ENCODE data around the gene ANKRD66.
"Not testable (repeated sequence)": the region's sequence is repeated elsewhere in the genome, so short reads cannot be mapped to it uniquely, and the experiment has no call there.

ANKRD66 gene

DNA sequence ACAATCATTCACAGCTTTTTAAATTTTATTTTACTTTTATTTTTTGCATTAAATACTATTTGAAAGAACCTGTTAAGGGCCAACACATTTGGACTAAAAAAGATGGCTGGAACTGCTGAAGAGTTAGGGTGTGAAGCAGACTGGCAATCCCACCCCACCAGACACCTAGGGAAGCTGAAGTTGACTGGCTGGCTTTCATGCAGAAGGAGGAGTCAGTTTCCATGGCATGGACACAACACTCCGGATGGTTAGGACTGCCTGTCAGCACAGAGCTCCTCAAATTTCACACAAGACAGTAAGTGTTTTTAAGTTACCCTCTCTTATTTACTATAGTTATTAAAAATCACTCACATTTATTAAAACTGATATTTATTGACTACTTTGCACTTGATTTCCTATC lies at the start of gene ANKRD66:
TSS of gene ANKRD66 (plus strand) at position 238 of the 400 bp plus-strand sequence. CDS start 5,016 bp downstream, outside the sequence.
- DNase-seq (ENCODE audit: low spot score): no peak

DNA sequence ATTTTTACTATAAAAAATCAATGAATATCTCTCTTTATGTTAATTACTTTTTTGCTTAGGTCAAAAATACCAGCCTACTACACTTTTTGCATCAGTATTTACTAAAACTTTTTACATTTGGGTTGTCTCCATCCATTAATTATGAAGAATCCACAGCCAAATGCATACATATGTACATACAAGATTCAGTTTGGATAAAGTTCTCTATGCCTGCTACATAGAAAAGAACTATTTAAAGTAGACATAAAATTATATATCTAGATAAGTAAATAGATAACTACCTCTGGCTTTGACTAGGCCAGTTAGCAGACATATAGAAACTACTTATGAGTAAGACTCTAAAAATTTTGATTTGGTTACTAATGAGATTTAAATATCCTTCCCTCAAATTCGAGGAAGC lies 46.8 kb upstream of the ANKRD66 start:
- DNase-seq (ENCODE audit: low spot score): no peak

DNA sequence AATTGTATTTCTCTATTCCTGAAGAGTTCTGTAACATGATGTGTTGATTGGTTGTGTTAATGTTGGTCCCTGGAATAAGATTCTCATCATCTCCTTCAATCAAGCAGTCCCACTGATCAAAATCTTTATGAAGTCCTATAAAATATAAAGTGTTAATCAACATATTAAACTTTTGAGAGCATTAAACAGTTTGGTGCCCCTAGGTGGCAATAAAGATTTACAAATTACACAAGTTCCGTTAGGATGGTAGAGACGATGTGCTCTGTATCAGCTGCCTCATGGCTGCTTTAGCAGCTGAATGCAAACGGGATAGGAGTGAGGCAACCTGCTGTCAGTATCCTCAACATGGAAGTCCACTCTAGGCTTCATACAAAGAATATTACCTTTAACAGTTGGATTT lies 42.2 kb upstream of the ANKRD66 start:
- no peak for DNase-seq (ENCODE audit: low spot score)

DNA sequence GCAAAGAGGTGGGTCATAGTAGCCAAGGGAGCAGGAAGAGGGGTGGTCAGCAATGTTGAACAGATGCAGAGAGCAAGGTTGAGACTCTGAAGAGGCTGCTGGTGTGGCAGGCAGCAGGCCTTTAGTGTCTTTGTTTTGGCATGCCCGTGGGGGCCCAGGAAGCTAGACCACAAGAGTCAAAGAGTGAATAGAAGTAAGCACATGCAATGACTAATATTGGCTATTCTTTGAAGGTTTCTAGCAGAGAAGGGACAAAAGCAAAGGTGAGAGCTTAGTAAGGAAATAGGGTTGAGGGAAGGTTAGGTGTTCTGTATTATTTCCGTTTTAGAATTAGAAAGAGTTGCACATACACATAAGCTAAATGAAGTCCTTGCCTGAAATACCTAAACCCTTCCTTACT lies 40.3 kb upstream of the ANKRD66 start:
- DNase-seq (ENCODE audit: low spot score): no peak

DNA sequence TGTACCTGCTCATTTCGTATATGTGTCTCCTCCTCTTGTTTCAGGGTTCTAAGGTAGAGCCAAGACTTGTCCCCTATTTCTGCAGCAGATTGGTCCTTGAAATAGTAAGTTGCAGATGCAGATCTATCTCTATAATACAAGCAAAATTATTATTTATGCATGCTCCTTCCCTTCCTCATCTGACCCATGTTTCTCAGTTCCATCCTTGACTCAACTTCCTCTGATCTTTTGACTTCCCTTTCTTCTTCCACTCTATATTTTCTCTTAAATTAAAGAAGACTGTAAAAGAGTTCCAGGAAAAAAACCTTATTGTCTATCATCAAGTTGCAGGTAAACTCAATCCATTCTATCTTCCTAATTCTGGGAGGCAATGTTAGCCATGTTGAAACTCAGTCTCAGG lies 35.2 kb upstream of the ANKRD66 start:
- no peak for DNase-seq (ENCODE audit: low spot score)

DNA sequence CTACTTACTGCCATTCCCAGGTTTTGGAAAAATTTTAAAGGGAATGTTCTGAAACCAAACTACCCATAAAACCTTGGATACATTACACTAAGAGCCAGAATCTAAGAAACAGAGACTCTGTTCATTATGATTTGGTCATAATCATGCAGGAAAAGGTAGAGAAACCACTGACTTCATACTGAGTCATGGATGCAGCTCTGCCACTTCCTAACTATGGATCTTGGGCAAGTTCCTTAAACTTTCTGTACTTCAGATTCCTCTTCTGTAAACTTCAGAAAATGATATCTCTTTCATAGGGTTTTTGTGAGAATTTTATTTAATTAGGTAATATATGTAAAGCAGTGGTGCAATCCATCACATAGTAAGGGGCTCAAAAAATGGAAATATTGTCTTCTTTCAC lies 31.6 kb upstream of the ANKRD66 start:
- DNase-seq (ENCODE audit: low spot score): no peak

DNA sequence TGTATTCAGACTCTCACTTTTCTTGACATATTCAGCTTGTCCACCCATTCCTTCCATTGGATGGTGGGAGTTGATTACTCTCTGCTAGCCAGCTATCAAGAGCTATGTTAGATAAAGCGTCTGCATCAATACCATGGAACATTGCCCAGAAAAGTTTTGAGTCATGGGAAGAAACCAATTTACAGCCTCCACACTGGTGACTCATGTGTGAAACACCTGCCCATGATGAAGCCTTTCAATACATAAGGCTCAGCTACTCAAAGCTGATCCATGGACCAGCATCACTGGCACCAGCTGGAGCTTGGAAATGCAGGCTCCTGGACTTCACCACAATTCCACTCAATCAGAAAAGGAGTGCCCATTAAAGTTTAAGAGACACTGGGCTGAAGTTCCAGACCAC lies 27.6 kb upstream of the ANKRD66 start:
- no peak for DNase-seq (ENCODE audit: low spot score)

DNA sequence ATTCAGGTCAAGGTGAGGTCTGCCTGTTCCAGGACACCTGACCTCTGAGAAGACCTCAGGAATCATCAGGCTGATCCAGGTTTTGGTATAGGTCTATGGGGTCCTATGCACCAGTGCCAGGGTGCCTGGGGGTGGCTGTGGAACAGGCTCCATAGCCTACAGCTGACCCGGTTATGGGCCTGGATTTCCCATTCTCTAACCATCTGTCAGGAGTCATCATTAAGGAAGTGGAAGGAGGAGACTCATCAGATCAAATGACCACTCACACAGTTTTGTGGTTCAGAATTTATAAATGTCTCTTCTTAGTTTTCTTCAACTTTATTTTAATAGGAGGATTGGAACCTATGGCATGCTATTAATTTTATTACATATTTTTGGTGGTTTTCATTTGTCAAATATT lies 26.3 kb upstream of the ANKRD66 start:
- no peak for DNase-seq (ENCODE audit: low spot score)

DNA sequence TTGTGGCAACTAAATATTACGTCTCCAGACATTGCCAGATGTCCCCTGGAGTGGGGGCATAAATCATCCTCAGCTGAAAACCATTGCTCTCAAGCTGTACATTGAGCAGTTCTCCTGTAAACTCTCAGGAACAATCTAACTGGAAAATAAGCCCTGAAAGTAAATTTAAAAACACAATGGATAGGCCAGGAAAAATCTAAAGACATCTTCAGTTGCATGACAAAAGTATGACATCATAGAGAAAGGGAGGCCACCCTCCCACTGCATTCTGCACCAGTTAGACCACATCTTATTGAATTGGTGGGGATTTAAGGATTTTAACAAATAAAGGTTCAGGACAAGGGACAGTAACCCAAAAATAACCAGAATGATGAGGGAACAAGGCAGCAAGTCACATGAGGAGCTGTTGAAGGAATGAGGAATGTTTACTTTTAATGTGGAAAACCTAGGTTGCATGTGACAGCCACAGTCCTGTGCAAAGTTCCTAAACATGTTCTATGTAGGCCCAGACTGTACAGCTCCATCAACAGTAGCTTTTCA lies 16.9 kb upstream of the ANKRD66 start:
- DNase-seq (ENCODE audit: low spot score): no peak

DNA sequence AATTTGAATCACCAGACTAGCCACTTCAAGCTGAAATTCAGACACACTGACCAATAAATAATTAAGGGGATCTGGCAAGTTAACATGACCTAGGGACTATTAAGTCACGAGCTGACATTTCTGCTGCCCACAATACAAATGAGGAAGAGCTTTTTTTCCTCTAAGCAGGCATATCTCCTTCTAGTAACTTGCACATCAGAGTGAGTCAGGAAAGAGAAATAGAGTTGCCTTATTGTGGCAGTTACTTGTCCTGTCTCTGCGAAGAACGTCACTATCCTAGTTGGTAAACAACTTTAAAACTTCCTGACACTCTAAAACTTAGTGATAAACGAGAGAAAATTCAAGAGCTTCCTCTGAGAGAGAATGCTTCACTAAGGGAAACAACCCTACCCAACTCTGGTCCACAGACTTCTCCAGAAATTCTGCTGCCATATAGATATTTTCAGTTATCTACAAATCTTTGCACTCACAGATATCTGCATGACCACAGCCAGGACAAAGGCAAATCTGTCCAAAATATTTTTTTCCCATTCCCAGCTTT lies 15.7 kb upstream of the ANKRD66 start:
- no peak for DNase-seq (ENCODE audit: low spot score)

DNA sequence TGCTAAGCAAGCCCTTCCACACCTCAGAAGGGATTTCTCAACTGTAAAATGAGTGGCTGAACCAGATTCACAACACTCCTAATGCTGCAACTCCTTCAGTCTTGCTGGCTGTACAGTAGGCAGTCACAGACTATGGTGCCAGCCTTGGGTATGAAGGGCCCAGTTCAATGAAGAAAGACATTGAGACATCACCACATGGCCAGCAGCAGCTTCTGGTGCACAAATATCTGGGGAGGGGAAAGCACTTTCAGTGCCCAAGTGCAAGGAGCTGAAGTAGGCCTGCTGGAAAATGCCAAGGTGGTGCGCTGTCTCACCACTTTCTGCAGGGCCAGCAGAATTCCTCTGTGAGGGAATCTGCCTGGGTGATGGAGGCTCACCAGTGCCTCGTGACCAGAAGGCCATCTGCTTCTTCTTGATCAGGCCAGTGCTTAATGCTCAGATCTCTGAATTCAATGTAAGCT lies 13.4 kb upstream of the ANKRD66 start:
- no peak for DNase-seq (ENCODE audit: low spot score)

DNA sequence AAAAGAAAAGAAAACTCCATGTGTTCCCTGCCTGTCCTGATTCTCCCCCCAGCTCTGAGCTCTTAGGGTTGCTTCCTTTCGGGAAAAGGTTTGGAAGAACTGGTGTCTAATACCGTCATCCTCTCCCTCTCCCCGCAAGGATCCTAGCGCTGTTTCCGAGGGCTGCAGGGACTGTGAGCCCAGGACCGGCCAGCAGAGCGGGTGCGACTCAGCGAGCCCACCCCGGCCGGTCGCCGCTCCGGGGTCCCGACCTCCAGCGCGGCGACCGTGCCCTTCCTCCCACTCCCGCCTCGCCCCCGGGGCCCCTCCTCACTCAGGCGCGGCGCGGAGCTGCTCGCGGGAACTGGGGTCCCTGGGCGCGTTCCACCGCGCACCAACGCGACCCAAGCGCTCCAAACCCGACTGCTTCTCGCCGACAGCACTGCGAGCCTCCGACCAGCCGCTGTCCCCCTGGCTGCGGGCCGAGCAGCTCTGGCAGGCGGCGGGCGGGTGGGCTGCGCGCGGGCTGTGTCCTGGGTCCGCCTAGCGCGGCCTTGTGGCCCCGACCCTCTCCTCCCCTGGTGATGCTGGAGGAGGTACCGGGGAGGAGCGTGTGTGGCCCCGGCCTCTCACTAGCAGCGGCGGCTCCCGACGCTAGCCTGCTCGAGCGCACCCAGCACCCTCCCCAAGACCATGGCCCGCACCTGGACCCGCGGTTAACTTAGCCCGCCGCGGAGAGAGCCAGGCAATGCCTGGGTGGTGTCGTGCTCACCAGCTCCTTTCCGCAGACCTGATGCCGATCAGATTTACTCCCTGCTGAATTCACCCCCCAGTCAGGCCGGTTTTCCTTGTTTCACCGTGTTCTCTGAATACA lies 11.6 kb upstream of the ANKRD66 start, which contains the start of gene PLA2G7:
TSS of gene PLA2G7 (minus strand) at position 509 of the 853 bp plus-strand sequence. CDS start 12,484 bp downstream, outside the sequence.
- DNase-seq (ENCODE audit: low spot score): no peak

DNA sequence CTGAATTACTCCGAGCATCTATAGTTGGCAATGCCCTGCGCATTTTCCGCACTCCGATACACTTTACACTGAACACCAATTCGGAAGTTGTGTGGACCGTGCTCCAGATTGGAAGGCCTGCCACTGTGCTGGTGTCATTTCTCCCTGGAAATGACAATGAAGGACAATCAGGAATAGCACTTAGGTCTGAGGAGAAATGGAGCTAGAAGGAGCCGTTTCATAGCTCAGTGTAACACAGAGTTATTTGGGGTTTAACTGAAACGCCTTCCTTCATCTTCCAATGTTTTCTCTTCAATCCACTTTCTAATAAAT lies 11.1 kb upstream of the ANKRD66 start:
- DNase-seq (ENCODE audit: low spot score): no peak

DNA sequence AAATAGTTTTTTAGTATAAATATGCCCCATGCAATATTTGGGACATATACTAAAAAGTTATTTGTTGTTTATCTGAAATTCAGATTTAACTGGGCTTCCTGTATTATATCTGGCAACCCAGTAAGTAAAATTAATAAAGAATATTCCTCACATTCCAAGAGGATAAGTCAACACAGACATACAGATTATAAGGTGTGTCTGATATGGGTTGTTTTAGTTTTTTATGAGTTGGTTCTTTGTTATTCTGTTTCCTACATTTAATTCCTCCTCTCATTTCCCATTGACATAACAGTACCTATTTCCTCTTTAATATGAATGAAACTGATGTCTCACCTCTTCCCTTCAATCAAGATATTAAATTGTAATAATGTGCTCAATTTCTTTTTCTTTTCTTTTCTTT lies 9.8 kb upstream of the ANKRD66 start:
- no peak for DNase-seq (ENCODE audit: low spot score)

DNA sequence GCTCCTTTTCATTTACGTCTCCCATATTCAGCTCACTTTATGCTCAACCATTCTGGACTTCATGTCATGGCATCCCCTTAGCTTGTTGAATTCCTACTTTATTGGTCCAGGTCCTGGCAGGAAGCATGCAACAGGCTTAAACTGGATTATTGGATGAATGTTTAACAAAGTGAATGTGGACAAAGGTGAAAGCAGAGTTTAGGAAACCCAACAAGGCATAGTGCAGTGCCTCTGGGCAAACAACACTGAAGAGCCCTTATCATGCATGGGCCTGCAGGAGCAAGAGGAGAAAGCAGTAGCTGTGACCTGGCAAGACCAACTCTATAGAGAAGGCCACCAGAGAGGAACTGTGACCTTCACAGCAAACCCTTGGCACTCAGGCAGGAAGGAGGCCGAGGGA lies 5.3 kb upstream of the ANKRD66 start:
- DNase-seq (ENCODE audit: low spot score): no peak

DNA sequence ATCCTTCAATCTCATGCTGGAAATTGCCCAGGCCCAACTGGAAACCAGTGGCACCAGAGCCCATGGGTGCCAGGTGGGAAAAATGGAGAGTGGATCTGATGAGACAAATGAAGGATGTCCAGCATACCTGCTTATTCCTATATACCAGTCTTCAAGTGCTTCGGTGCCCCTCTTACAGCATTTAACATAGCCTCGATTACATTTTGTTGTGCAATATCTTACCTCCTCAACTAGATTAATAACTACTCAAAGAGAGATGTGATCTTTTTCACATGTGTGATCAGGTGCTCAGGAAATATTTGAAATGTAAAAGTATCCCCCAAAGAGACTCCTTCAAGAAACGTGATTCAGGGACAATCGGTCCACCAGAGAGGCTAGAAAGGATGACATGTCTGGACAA lies 4.8 kb upstream of the ANKRD66 start:
- no peak for DNase-seq (ENCODE audit: low spot score)

DNA sequence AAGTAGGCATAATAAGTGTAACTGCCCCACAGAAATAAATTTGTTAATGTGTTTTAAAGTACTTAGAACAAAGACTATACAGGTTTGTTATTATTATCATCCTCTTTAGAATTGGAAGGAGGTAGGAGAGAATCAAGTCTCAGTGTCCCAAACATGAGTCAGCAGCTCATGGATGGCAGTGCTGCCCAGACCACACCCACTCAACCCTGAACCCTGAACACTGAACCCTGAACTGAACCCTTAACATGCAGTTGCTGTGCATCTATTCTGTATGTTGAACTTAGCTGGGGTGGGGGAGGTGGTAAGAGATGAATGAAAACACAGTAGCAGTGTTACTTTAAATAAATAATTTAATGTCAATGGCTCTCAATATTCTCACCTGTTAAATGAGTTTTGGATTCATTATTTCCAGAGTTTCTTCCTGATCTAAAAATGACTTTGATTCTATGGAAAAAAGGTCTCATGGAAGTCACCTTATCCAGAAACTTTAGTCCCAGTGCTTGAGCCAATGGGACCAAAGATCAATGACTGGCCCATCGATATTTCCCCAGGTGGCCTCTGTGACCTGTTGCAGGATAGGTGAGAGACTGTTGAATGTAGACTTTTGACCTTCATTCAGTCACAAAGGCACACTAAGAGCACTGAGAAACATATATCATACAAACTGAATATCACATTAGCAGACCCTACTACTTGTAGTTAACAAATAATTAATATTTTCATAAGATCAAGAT lies 3.1 kb upstream of the ANKRD66 start:
- DNase-seq (ENCODE audit: low spot score): no peak

DNA sequence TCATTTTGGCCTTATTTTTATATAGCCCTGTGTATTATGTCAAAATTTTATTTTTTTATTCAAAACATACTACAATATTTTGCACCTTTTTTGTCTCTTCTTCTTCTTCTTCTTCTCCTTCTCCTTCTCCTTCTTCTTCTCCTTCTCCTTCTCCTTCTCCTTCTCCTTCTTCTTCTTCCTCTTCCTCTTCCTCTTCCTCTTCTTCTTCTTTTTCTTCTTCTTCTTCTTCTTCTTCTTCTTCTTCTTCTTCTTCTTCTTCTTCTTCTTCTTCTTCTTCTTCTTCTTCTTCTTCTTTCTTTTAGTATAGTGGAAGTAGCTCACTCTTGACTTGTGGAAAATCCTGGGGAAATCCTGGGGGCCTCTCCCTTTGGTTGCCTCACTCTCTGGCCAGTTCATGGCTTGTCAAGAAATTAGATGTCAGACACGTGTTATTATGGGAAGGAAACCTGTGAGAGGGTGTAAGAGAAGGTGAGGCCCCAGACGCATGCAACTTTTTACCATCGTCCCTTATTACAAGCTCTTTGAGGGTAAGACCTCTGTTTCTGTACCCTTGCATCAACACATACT lies 2.5 kb upstream of the ANKRD66 start:
- DNase-seq (ENCODE audit: low spot score): not testable (repeated sequence)

DNA sequence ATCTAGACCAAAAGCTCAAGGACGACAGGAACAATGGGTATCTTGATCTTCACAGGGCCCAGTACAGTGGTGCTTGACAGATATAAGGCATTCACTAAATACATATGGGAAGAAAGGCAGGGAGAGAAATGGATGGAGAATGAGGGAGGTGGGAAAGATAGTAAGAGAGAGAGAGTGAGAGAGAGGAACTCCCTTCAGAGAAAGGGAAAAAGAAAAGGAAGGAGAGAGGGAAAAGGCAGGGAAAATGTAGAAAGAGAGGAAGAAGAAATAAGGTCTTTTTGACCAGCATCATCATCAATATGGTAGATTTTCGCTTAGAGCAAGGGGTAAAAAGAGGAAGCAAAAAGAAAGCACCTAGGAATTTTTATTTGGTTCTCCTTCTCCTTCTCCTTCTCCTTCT lies 760 bp upstream of the ANKRD66 start:
- no peak for DNase-seq (ENCODE audit: low spot score)

DNA sequence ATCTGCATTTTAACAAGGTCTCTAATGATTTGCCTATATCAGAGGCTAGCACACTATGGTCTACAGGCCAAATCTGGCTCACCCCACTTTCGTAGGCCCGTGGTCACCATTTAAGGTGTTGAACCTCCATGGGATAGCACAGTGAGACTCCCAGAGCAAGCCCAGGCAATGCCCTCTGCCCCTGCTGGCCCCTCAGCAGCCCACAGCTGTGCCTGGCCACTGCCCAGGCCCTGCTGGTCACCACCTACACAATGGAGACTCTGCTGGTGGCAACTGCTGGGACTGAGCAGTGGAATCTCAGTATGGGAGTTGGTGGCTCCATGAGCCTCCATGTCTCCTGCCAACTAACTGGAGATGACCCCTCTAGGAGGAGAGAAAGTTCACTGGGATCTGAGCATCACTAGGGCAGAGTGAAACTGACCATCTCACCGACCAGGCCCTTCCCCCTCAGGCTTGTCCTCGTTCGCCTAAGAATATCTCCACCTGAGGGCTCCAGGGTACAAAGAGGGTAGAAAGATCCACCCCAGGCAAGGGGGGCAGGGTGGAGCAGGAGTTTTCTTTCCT lies 2.3 kb downstream of the ANKRD66 start:
- DNase-seq (ENCODE audit: low spot score): no peak

DNA sequence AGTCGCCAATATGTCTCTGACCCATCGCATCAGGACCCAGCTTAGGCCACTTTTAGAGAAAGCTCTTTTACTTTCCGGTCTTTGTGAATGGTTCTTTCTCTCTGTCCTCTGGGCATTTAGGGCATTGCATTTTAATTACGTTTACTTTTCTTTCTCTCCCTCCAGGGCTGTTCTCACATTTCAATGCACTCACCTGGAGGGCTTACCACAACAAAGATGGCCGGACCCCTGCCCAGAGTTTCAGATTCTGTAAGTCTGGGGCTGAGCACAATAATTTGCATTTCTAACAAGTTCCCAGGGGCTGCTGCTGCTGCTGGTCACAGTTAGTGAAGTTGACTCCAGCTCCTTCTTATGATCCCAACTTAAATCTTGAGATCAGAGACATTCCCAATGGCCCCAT lies 3.0 kb downstream of the ANKRD66 start:
- no peak for DNase-seq (ENCODE audit: low spot score)

DNA sequence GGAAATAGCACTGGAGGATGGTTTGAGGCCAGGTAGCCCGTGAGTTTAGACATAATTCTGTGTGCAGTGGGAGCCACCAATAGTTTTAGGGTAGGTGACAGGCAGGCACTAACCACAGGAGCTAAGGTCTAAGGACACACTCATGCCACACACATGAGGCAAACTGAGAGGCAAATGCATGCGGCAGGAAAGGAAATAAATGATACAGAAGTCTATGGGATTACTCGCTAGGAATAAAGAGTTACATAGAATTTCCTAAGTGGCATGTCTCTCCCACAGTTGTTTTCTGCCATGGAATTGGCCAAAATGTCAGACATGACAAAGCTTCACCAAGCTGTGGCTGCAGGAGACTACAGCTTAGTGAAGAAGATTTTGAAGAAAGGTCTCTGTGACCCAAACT lies 4.9 kb downstream of the ANKRD66 start:
- no peak for DNase-seq (ENCODE audit: low spot score)
